HepG2 (cell line): ENCODE results near the gene MAP1B.

ENCODE experiments used
- AKAP8 ChIP-seq: sonication (generic); formaldehyde crosslinking; IDR thresholded peaks from 2 replicates; pipeline ENCODE4 v1.5.1; 2020; ENCODE audit warnings: mild to moderate bottlenecking, missing genetic modification reagents
- CCAR2 ChIP-seq: fragments of 200-400 bp; formaldehyde crosslinking; optimal IDR thresholded peaks from 2 replicates; pipeline ENCODE3; 2018; ENCODE audit warnings: low read depth, mild to moderate bottlenecking, low read length, moderate library complexity
- FOXA1 ChIP-seq, 2 experiments: fragments of 450-650 bp in 1 of 2; sonication (generic) in 1 of 2; formaldehyde crosslinking in 1 of 2; IDR thresholded peaks; 2 replicates each; pipeline versions ENCODE4 v1.4.0 to v1.6.1; 2016 to 2020; ENCODE audit warnings: missing genetic modification reagents in 1 of 2
- GPN1 ChIP-seq: sonication (generic); formaldehyde crosslinking; IDR thresholded peaks from 2 replicates; pipeline ENCODE4 v1.5.1; 2020; ENCODE audit warnings: missing genetic modification reagents, borderline replicate concordance
- HOMEZ ChIP-seq: IDR thresholded peaks from 2 replicates; pipeline ENCODE4 v1.6.1; 2016; ENCODE audit warnings: low read depth
- IRF1 ChIP-seq: sonication (generic); formaldehyde crosslinking; IDR thresholded peaks from 2 replicates; pipeline ENCODE4 v1.4.0; 2020; ENCODE audit warnings: low read depth, mild to moderate bottlenecking, missing genetic modification reagents
- POLR2A ChIP-seq, 2 experiments: IDR thresholded peaks; 2 replicates each; pipeline ENCODE4 v1.6.1; 2011; ENCODE audit warnings: low read depth in 2 of 2, low read length in 2 of 2, mild to moderate bottlenecking in 1 of 2, moderate library complexity in 1 of 2; ENCODE audit not compliant: insufficient read depth in 1 of 2
- RXRA ChIP-seq: sonication (generic); formaldehyde crosslinking; IDR thresholded peaks from 2 replicates; pipeline ENCODE4 v1.5.1; 2020; ENCODE audit warnings: missing genetic modification reagents
- TCF12 ChIP-seq, 2 experiments: fragments of 450-650 bp in 1 of 2; sonication (generic) in 1 of 2; formaldehyde crosslinking in 1 of 2; IDR thresholded peaks; 2 replicates each; pipeline versions ENCODE4 v1.6.1 to v1.8.0; 2017 to 2022; ENCODE audit warnings: antibody characterized with exemption in 1 of 2, mild to moderate bottlenecking in 1 of 2, missing genetic modification reagents in 1 of 2, moderate library complexity in 1 of 2
- ZBTB10 ChIP-seq: sonication (generic); formaldehyde crosslinking; IDR thresholded peaks from 2 replicates; pipeline ENCODE4 v1.4.0; 2020; ENCODE audit warnings: missing genetic modification reagents, borderline replicate concordance
- ZBTB3 ChIP-seq: sonication (generic); formaldehyde crosslinking; IDR thresholded peaks from 2 replicates; pipeline ENCODE4 v1.4.0; 2020; ENCODE audit warnings: low read depth, mild to moderate bottlenecking, moderate library complexity, missing genetic modification reagents, borderline replicate concordance

DNA sequence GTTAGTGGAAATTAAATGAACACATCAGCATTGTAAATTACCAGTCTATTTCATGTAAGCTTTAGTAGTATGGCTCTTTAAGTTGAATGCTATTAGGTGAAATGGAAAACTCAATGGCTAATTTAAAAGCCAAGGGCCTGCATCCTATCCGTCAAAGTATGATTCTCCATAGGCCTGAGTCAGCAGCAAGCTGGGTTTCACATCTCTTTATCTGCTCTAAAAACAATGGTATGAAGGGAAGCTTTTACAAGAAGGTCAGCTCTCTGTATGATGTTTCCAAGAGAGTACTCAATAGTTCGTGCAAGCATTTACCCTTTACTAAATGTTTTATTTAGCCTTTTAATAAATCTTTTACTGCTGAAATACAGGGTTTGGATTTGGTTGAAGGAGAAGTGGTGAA is 62.8 kb downstream of the MAP1B start:
- TF ChIP-seq ZBTB10 (CRISPR knock-in tag): no peak
- TF ChIP-seq CCAR2: no peak
- no peak for TF ChIP-seq ZBTB3 (CRISPR knock-in tag)
- no peak for TF ChIP-seq AKAP8 (CRISPR knock-in tag)
- TF ChIP-seq FOXA1 (IDR thresholded peaks at IDR 0.05): no peak
- TF ChIP-seq FOXA1 (CRISPR knock-in tag; IDR thresholded peaks at IDR 0.05): no peak
- no peak for TF ChIP-seq IRF1 (CRISPR knock-in tag)
- TF ChIP-seq TCF12 (IDR thresholded peaks at IDR 0.05): no peak
- TF ChIP-seq TCF12 (CRISPR knock-in tag; IDR thresholded peaks at IDR 0.05): no peak
- TF ChIP-seq GPN1: no peak
- no peak for TF ChIP-seq HOMEZ
- TF ChIP-seq POLR2A (IDR thresholded peaks at IDR 0.05; ENCODE audit: insufficient read depth in 1 of 2, low read depth in 2 of 2, low read length in 2 of 2): no peak
- no peak for TF ChIP-seq RXRA
